SJSA1 (cell line): ENCODE measurements around the gene NHLRC3. TPM values are rescaled to one million over a fixed set of nuclear protein-coding genes. Genes with fewer than 3 reads are reported as not detected.
"Not testable (repeated sequence)": the region's sequence is repeated elsewhere in the genome, so short reads cannot be mapped to it uniquely, and the experiment has no call there.

ENCODE experiments used
- DNase-seq, 2 experiments: peaks; one replicate each; pipeline ENCODE4 v3.0.0-alpha.2; 2015 to 2020; ENCODE audit warnings: low spot score in 2 of 2, low read depth in 1 of 2
- H3K27ac ChIP-seq: fragments of 250-450 bp; sonication (Bioruptor Pico); 2 replicates; pipeline ENCODE4 v1.5.1; 2020; ENCODE audit warnings: mild to moderate bottlenecking, moderate library complexity
- H3K27me3 ChIP-seq: fragments of 250-450 bp; sonication (Bioruptor Pico); replicated peaks from 2 replicates; pipeline ENCODE4 v1.5.1; 2020; ENCODE audit warnings: mild to moderate bottlenecking, moderate library complexity
- H3K36me3 ChIP-seq: fragments of 250-450 bp; sonication (Bioruptor Pico); 2 replicates; pipeline ENCODE4 v1.5.1; 2020; ENCODE audit warnings: mild to moderate bottlenecking
- H3K4me1 ChIP-seq: fragments of 250-450 bp; sonication (Bioruptor Pico); replicated peaks from 2 replicates; pipeline ENCODE4 v1.6.1; 2021; ENCODE audit warnings: mild to moderate bottlenecking
- H3K4me3 ChIP-seq: fragments of 250-450 bp; sonication (Bioruptor Pico); 2 replicates; pipeline ENCODE4 v1.5.1; 2020; ENCODE audit warnings: mild to moderate bottlenecking
- H3K9me3 ChIP-seq: fragments of 250-450 bp; sonication (Bioruptor Pico); replicated peaks from 2 replicates; pipeline ENCODE4 v1.5.1; 2020; ENCODE audit warnings: mild to moderate bottlenecking
- total RNA-seq: library from RNA; depleted of rRNA; stranded (reverse); fragments of >200 nt; shearing (Covaris generic); gene quantifications from 2 replicates; pipeline ENCODE4 v1.2.3, GENCODE V29; 2014; rRNA removed

NHLRC3 gene, protein sequence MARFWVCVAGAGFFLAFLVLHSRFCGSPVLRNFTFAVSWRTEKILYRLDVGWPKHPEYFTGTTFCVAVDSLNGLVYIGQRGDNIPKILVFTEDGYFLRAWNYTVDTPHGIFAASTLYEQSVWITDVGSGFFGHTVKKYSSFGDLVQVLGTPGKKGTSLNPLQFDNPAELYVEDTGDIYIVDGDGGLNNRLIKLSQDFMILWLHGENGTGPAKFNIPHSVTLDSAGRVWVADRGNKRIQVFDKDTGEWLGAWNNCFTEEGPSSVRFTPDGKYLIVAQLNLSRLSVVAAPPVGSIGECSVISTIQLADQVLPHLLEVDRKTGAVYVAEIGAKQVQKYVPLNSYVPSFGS
- total RNA-seq, result 4.9 and 6.7 TPM in 2 replicates

DNA sequence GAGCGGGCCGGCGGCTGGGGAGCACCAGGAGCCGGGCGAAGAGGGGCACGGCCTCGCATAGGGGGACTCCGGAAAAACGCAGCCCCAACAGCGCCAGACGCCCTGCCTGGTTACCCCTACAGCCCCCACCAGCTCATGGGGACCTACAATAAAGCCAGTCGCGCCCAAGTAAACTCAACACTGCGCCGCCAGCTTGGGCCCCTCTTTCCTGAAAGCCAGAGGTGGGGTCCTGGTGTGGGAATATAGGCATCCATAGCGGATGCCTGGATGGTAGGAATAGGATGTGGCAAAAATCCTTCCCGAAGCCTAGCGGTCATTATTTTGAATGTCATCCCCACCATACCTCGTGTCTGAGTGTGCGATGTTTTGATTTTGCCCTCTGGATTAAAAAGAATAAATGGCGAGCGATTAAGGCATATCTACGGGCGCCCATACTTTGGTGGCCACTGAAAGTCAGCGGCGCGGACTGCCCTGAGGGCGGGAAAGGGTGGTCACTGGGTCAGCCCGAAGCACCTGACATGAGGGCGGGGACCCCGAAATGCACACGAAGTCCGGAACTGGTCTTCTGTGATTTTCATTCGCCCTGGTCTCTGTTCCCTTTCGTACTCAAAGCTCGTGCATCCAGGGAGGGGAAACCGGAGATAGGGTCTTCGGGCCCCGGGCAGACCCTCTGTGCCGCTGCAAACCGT, at the start of gene NHLRC3, which contains the start of gene PROSER1:
TSS of gene NHLRC3 (plus strand) at position 577 of the 689 bp plus-strand sequence. CDS start 184 bp downstream, outside the sequence.
TSS of gene PROSER1 (minus strand) at position 210 of the 689 bp plus-strand sequence. CDS start 847 bp downstream, outside the sequence.
- Histone ChIP-seq H3K36me3 (no peaks in the 10 kb centered on the region), H3K4me3 (peak within 1 kb of the TSS; percentile 81), H3K4me1 (peaks cover 7% of the 10 kb centered on the region; the same call in 1 of the 2 replicates), H3K9me3 (no peaks in the 10 kb centered on the region), H3K27ac (peak within 1 kb of the TSS; percentile 42), H3K27me3 (no peaks in the 10 kb centered on the region)
- DNase-seq, result peak; percentile 85 to 95

DNA sequence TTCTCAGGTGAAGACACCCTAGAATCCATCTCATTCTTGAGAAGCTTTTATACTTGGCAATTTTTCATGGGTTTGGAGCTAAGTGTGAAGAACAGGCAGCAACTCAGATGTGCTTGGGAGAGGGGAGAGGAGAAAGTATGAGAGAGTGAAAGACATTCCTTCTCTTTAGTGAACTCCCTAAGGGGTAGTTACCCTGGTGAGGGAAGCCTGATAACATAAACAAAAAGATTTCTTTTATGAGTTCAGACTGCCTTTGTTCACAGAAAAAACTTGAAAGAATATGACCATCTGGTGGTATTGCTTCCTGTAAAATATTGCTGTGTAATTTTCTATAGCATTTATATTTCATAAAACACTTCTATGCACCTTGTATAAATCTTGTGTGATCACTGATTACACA, 47.6 kb upstream of the NHLRC3 start, which contains the start of gene STOML3:
TSS of gene STOML3 (minus strand) at position 139 of the 400 bp plus-strand sequence. CDS start at position 29, 110 bp downstream.
- DNase-seq, result no peak
- Histone ChIP-seq H3K36me3 (no peaks in the 10 kb centered on the region), H3K27me3 (no peaks in the 10 kb centered on the region), H3K4me3 (no peak within 1 kb of the TSS), H3K27ac (no peak within 1 kb of the TSS), H3K9me3 (no peaks in the 10 kb centered on the region), H3K4me1 (no peaks in the 10 kb centered on the region)

DNA sequence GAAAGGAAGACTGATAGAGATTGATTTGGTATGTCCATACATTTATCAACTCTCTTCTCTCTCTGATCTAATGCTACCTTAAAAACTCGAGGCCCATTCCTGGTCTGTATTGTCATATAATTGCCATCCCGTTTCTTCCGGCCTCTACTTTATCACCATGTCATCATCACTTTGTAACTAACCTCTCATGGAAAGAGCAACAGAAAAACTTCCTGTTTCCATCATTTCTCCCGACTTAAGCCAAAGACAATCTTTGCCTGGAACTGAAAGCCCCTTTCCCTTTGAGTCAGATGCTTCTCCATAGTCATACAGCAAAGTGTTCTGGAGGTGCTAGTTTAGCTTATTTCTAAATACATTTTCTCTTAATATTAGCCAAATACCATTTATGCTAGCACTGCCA, 44.9 kb upstream of the NHLRC3 start:
- Histone ChIP-seq H3K27ac (no peak overlapping the region), H3K4me3 (no peak overlapping the region), H3K36me3 (no peaks in the 10 kb centered on the region), H3K27me3 (no peaks in the 10 kb centered on the region), H3K4me1 (no peaks in the 10 kb centered on the region), H3K9me3 (no peaks in the 10 kb centered on the region)
- DNase-seq, result no peak

DNA sequence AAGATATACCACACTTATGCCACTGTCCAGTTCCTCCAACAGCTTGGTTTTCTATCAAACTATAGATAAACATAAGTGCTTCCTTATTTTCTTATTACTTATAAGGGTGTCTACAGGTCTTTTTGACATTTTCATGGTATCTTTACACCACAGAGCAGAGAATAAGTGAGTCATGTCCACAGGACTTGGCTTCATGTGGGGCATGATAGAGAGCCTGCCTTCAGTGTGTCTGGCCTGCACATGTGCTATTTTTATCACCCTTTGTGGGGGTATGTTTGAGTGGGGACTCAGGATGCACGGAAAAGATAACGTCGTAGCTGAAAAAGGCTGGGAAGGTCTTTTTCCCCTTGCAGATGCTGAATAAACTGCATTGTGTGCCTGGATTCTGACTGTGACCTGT, 39.5 kb upstream of the NHLRC3 start:
- no peak overlapping the region for H3K4me3 ChIP-seq
- no peaks in the 10 kb centered on the region for H3K4me1 ChIP-seq
- H3K27me3 ChIP-seq, result no peaks in the 10 kb centered on the region
- H3K9me3 ChIP-seq, result no peaks in the 10 kb centered on the region
- H3K36me3 ChIP-seq, result no peaks in the 10 kb centered on the region
- no peak overlapping the region for H3K27ac ChIP-seq
- DNase-seq, result no peak

DNA sequence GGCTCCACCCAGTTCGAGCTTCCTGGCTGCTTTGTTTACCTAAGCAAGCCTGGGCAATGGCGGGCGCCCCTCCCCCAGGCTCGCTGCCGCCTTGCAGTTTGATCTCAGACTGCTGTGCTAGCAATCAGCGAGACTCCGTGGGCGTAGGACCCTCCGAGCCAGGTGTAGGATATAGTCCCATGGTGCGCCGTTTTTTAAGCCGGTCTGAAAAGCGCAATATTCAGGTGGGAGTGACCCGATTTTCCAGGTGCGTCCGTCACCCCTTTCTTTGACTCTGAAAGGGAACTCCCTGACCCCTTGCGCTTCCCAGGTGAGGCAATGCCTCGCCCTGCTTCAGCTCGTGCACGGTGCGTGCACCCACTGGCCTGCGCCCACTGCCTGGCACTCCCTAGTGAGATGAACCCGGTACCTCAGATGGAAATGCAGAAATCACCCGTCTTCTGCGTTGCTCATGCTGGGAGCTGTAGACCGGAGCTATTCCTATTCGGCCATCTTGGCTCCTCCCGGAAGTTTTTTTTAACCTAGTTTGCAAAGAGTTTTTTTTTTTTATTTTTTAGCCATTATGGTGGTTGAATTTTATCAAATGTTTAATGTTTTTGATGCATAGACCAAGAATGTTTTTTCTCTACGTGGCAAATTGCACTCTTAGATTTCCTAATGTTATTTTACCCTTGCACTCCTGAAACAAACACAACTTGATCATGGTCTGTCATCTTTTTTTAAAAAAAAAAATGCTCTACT, 31.7 kb upstream of the NHLRC3 start:
- not testable (repeated sequence) for H3K27ac ChIP-seq, H3K4me3 ChIP-seq, DNase-seq, H3K9me3 ChIP-seq, H3K4me1 ChIP-seq, H3K27me3 ChIP-seq
- peaks cover 16% of the 10 kb centered on the region for H3K36me3 ChIP-seq

DNA sequence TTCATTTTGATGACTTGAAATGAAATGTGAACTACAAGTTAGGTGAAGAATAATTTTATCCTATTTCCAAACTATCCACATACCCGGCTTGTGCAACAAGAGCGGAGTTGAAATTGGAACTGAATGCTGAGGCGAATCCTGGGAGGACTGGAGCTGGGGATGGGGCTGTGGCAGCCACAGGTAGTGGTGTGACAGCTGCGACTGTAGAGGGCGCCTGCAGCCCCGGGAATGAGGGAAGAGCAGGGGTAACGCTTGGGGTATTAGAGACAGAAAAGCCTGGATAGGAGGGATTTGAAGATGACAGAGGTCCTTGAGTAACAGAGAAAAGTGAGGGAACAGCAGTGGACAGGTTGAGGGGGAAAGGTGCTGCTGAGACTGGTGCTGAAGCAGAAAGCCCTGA, 25.6 kb upstream of the NHLRC3 start:
- Histone ChIP-seq H3K27me3 (no peaks in the 10 kb centered on the region), H3K9me3 (no peaks in the 10 kb centered on the region), H3K27ac (no peak overlapping the region), H3K4me3 (no peak overlapping the region), H3K4me1 (no peaks in the 10 kb centered on the region), H3K36me3 (peaks cover 57% of the 10 kb centered on the region)
- DNase-seq, result no peak

DNA sequence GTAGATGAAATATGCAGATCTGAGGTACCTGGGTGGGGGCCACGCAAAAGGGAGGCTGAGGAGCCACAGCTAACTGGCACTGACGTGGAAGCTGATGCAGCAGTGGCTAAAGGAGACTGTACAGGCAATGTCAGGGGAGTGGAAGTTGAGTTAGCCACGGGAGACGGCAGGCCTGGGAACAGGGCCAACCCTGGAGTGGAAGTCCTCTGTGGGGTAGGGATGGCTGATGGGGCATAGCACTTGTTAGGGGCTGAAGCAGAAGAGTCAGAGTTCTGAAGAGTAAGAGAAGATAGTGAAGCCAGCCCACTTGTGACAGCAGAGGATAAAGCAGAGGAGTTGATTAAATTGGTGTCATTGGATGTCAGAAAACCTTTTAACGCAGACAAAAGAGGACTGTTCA, 24.8 kb upstream of the NHLRC3 start:
- Histone ChIP-seq H3K4me3 (no peak overlapping the region), H3K27me3 (no peaks in the 10 kb centered on the region), H3K9me3 (no peaks in the 10 kb centered on the region), H3K27ac (no peak overlapping the region), H3K4me1 (no peaks in the 10 kb centered on the region), H3K36me3 (peaks cover 57% of the 10 kb centered on the region)
- no peak for DNase-seq

DNA sequence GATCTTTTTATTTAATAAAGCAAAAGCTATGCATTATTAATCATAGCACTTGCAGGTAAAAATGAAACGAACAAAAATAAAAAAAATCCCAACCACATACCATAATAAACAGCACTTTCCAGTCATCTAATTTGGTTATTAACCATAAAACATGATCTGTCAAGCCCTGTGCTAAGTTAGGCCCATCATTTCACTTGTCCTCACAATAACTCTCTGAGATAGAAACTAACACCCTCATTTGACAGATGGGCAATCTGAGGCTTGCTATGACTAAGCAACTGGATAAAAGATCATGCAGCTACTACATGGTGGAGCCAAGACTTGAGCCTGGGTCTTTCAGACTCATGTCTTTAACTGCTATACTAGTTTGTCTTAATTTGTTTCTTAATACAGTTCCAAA, 22.2 kb upstream of the NHLRC3 start:
- H3K27me3 ChIP-seq, result no peaks in the 10 kb centered on the region
- DNase-seq, result no peak
- H3K9me3 ChIP-seq, result no peaks in the 10 kb centered on the region
- H3K4me1 ChIP-seq, result no peaks in the 10 kb centered on the region
- no peak overlapping the region for H3K4me3 ChIP-seq
- H3K27ac ChIP-seq, result no peak overlapping the region
- peaks cover 51% of the 10 kb centered on the region for H3K36me3 ChIP-seq

DNA sequence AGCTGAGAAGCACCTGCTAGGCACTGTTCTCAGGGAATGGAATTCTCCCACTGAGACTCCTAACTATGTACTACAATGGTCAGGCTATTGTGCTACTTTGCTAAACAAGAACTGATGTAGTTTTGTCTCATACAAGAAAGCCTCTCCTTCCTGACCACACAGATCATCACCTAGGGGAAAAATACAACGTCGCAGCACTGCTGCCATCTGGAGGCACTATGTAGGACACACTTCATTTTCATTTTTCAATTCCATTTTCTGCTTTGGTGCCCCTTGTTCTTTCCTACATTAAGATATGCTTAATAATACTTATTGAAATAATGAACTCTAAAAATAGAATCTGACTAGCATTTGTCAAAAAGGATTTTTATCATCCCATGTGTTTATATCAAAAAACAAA, 21.5 kb upstream of the NHLRC3 start:
- H3K27me3 ChIP-seq, result no peaks in the 10 kb centered on the region
- no peak overlapping the region for H3K4me3 ChIP-seq
- peaks cover 49% of the 10 kb centered on the region for H3K36me3 ChIP-seq
- H3K27ac ChIP-seq, result no peak overlapping the region
- H3K9me3 ChIP-seq, result no peaks in the 10 kb centered on the region
- DNase-seq, result no peak
- no peaks in the 10 kb centered on the region for H3K4me1 ChIP-seq

DNA sequence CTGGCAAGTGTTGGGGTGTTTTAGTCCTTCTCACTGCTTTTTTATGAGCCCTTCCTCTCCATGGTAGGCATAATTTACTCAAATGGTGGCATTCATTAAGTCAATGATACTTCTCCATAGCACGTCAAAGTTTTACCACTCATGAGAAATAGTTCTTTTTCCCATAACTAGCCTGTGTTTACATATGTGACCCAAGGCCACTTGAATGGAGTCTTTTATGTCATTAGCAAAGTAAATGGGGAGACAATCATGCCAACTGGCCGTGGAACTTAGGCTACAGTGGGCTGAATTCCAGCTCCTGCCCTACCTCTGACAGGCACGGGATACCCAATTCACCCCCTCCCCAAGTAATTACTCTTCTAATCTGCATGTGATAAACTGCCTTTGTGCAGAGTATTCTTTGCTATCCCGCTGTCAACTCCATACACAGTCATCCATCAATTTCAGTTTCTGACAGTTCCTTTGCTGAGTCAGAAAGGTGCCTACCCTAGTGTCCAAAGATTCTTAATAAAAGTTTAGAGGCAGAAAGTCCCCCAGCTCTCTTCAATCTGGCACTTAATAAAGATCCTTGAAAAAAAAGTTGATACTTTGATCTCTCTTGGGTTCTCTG, 17.3 kb upstream of the NHLRC3 start:
- Histone ChIP-seq H3K27me3 (no peaks in the 10 kb centered on the region), H3K36me3 (peaks cover 57% of the 10 kb centered on the region), H3K9me3 (no peaks in the 10 kb centered on the region), H3K27ac (no peak overlapping the region), H3K4me1 (no peaks in the 10 kb centered on the region), H3K4me3 (no peak overlapping the region)
- no peak for DNase-seq

DNA sequence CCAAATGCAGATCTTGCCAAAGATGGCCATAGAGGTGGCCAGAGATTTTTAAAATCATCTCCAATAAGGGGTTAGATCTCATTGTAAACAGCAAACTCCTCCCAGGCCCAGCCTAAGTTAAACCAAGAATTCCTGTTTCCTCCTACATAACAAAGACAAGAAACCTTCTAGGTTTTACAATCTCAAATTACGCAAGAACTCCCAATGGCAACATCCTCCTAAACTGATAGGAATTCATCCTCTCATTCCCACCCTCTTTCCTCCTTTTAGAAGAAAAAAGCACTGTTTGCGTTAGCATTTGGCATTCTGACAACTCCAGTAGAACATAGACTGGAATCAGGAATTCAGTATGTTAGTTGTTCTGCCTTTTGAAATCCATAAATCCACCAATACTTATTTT, 14.9 kb upstream of the NHLRC3 start:
- DNase-seq, result no peak
- H3K27me3 ChIP-seq, result no peaks in the 10 kb centered on the region
- no peak overlapping the region for H3K4me3 ChIP-seq
- H3K27ac ChIP-seq, result no peak overlapping the region
- H3K36me3 ChIP-seq, result peaks cover 63% of the 10 kb centered on the region
- no peaks in the 10 kb centered on the region for H3K4me1 ChIP-seq
- no peaks in the 10 kb centered on the region for H3K9me3 ChIP-seq

DNA sequence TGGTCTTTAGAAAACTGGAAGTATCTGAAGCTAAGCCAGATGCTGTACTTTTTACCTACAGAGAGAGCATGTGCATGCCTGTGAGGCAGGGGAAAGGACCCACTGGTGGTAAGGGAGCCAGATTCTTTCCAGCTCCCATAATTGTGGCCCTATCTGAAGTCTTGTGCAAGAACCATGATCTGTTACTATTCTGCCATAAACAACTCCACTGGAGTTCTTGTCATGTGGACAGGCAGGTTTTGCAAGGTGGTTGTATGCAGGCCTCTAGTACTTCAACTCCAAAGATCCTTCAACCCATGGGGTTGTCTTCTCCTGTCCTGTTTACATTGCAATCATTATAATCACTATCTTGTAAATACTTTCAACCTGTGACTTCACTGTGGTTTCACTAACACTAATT, 14.5 kb upstream of the NHLRC3 start:
- Histone ChIP-seq H3K9me3 (no peaks in the 10 kb centered on the region), H3K4me3 (no peak overlapping the region), H3K4me1 (no peaks in the 10 kb centered on the region), H3K27me3 (no peaks in the 10 kb centered on the region), H3K36me3 (peaks cover 63% of the 10 kb centered on the region), H3K27ac (no peak overlapping the region)
- DNase-seq, result no peak

DNA sequence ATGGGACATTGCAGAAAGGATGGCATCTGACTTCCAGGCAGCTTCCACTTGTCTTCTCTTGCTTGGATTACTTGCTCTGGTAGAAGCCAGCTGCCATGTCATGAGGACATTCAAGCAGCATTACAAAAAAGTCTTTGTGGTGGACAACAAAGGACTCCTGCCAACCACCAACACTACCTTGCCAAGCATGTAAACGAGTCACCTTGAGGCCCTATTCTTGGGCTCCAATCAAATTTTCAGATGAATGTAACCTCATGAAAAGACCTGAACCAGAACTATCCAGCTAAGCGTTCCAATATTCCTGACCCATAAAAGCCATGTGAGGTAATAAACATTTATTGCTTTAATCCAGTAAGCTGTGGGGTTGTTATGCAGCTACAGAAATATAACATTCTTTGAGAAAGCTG, 12.8 kb upstream of the NHLRC3 start:
- Histone ChIP-seq H3K9me3 (no peaks in the 10 kb centered on the region), H3K27me3 (no peaks in the 10 kb centered on the region), H3K4me1 (no peaks in the 10 kb centered on the region), H3K36me3 (peaks cover 63% of the 10 kb centered on the region), H3K27ac (no peak overlapping the region), H3K4me3 (no peak overlapping the region)
- no peak for DNase-seq
